Epithelial cell of esophagus (primary cell): ENCODE measurements around the gene GRIN3A.
"Not testable (repeated sequence)": the region's sequence is repeated elsewhere in the genome, so short reads cannot be mapped to it uniquely, and the experiment has no call there.

Experiments
- DNase-seq: peaks from one replicate; pipeline ENCODE4 v3.0.0; 2010; ENCODE audit warnings: low read depth
- H3K4me3 ChIP-seq: 2 replicates; pipeline ENCODE4 v1.5.1; 2011; ENCODE audit warnings: mild to moderate bottlenecking, low read length, control low read depth
- CTCF ChIP-seq: IDR thresholded peaks from 2 replicates; pipeline ENCODE4 v1.5.1; 2011; ENCODE audit warnings: low read depth, mild to moderate bottlenecking, low read length, control low read depth, inconsistent platforms; ENCODE audit not compliant: insufficient read depth; ENCODE audit errors: missing control alignments

The GRIN3A gene

GRCh38 chr9:101561740-101562139, 176.7 kb downstream of the GRIN3A start:
- no peak for DNase-seq
- no peak overlapping the region for H3K4me3 ChIP-seq
- TF ChIP-seq CTCF = no peak

GRCh38 chr9:101549472-101550098, 188.9 kb downstream of the GRIN3A start:
- H3K4me3 ChIP-seq = not testable (repeated sequence)
- peak; percentile 26 for TF ChIP-seq CTCF
- DNase-seq = peak; percentile 14

- H3K4me3 ChIP-seq = no peak overlapping the region
- no peak for DNase-seq
- no peak for TF ChIP-seq CTCF
Measured at GRCh38 chr9:101543098-101543735, 195.2 kb downstream of the GRIN3A start.

- DNase-seq = no peak
- H3K4me3 ChIP-seq = no peak overlapping the region
- no peak for TF ChIP-seq CTCF
Measured at GRCh38 chr9:101540069-101540468, 198.4 kb downstream of the GRIN3A start.

- no peak overlapping the region for H3K4me3 ChIP-seq
- no peak for TF ChIP-seq CTCF
- peak; percentile 65 for DNase-seq
Measured at GRCh38 chr9:101536938-101537337, 201.5 kb downstream of the GRIN3A start.

GRCh38 chr9:101536351-101536750, 202.1 kb downstream of the GRIN3A start:
- H3K4me3 ChIP-seq = no peak overlapping the region
- no peak for TF ChIP-seq CTCF
- DNase-seq = peak; percentile 72
